Activated T-helper 1 cell treated with Interleukin-2 at 50 U/mL for 16 hours (primary cell): ENCODE measurements around the gene JOSD1.
A peak's percentile ranks its signal among the peaks of the same experiment; 100 is the strongest.

ENCODE experiments used
- DNase-seq: peaks from one replicate; pipeline ENCODE4 v3.0.0-alpha.2; 2020; ENCODE audit warnings: low read depth

JOSD1 gene

DNA sequence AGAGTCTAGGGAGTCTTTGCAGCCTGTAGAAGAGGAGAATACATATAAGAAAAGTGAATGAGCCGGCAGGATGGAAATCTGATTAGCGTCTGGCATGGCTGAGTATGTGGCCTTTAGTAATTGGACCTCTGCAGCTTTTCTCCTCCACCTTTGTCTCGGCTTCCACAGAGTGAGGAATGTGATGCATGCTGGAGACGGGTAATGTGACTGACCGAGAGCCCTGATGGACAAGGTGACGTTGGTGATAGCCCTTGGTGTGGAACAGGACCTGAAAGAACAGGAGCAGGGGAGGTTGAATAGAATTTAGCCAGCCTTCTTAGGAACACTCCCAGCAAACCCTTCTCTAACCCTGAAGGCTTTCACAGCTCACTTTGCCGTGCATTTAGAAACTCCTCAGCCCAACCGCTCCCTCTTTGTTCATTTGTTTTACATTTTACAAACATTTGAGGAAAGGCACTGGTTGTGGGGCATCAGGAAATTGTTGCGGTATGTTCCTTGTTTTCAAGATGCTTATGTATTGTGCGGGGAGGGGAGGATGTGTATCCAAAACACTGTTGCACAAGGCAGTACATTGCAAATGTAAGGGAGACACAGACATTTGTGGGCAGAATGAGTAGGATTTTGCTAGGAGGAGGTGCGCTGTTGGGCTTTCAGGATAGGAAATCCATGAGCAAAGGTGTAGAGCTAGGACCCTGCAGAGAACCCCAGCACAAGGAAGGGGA lies 11.9 kb upstream of the JOSD1 start:
- DNase-seq, result no peak

DNA sequence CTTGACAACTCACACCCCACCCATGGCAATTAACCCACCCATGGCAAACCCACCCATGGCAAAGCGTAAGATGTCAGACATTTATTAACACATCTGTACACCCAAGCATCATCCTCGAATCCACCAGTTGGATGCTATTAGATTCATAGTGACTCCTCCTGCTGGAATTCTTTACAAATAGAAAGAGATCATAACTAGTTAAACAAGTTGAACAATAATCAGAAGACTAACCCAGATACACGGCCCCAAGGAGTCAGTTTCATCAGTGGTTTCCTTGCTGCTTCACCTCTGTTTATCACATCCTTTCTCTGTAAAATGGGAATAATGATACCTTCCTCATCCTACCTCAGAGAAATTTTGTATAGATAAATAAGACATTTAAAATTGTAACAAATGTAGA lies 10.1 kb upstream of the JOSD1 start:
- DNase-seq, result no peak

DNA sequence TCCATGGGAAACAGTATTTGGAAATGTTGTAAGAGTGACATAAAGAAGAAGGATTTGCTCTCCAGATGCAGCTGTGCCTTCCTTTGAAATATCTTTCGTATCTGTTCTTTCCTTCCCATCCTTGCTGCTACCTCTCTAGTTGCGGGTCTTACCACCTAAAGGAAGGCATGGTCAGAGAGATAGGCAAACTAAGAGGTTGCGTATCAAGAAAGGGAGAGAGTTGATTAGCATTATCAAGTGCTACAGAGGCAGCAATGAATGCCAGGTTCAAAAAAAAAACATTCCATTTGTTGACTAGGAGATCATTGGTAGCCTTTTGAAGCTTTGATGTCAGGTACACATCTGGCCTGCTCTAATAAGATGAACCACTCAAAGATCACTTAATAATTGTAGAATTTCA lies 9.6 kb upstream of the JOSD1 start:
- DNase-seq, result no peak

DNA sequence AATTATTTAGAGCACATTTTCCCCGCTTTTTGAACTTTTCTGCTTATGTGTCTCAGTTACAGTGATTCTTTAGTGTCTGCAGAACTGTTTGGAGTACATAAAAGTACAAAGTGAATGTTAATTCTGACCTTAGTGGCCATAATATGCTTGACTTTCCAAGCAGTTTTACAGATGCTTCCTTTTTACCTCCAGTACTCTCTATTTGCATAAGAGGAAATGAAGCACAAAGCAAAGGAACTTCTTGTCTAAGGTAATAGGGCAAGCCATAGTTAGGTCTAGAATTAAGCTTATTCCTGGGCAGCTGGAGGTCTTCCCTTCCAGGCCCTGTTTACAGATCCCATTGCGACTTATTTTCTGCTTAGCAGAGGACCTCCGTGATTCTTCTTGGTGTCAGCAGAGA lies 8.6 kb upstream of the JOSD1 start:
- DNase-seq, result no peak

- no peak for DNase-seq
Observed at GRCh38 chr22:38707984-38708383, 7.2 kb upstream of the JOSD1 start.

GRCh38 chr22:38707346-38707745 lies 6.6 kb upstream of the JOSD1 start:
- DNase-seq, result no peak

- no peak for DNase-seq
Observed at GRCh38 chr22:38706901-38707195, 6.1 kb upstream of the JOSD1 start.

GRCh38 chr22:38706101-38706900 lies 5.6 kb upstream of the JOSD1 start:
- no peak for DNase-seq

DNA sequence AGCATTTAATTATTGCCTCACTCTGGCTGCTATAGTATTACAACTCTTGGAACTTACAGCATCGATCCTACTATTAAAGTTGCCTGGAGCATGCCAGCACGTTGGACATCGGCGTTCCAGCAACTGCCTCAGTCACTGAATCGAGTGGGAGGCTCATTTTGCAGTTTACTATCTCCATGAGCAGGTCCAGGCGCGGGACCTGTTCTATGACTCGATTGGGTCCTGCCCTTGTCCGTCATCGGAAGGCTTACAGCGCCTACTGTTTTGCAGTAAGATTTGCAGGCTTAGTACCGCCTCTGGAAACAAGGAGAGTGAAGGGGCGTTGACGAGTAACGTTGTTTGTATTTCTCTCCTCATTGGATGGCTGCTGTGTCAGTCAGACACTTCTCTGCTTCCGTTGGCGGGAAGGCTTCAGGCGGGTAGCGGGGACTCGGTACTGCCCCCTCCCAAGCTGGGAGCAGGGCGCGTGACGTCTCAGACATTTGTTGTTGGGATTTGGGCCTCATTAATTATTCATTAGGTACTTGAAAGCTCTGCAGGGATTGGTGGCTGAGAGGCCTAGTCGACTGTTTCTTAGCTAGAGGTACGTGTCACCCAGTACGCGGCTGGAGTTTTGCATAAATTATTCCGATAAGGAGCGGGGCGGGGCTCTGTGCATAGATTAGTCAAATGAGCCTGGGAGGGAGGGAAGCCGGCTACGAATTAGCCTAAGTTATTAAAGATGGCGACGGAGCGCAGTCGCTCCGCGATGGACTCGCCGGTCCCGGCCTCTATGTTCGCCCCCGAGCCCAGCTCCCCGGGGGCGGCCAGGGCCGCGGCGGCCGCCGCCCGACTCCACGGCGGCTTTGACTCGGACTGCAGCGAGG lies 4.7 kb upstream of the JOSD1 start, which contains the start of gene GTPBP1:
TSS of gene GTPBP1 (plus strand) at position 710 of the 866 bp plus-strand sequence. CDS start at position 722, 12 bp downstream.
- peak; percentile 93 for DNase-seq

DNA sequence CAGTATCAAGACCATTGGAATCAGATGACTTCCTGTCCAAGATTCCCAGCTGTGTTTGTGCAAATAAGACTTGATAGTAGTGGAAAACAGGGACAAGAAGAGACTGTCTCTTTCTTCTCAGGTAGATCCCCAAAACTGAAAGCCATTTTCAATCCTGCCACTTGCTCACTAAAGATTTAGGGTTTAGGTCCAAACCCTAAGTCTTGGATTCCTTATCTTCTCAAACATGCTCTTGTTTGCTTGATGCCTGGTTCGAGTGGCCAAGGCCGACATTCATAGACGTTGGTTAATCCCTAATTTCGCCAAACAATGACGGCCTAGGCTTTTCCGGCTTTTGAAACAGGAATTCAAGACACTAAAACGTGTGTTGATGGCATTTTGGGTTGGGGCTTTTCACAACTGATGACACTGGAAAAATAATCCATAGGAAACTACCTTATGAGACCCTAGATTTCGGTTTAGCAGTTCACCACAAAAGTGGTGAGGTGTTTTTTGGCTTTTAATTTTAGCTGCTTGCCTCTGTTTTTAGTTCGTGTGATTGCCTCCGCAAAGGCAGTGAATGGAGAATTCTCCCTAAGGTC lies 4.0 kb upstream of the JOSD1 start:
- no peak for DNase-seq

DNA sequence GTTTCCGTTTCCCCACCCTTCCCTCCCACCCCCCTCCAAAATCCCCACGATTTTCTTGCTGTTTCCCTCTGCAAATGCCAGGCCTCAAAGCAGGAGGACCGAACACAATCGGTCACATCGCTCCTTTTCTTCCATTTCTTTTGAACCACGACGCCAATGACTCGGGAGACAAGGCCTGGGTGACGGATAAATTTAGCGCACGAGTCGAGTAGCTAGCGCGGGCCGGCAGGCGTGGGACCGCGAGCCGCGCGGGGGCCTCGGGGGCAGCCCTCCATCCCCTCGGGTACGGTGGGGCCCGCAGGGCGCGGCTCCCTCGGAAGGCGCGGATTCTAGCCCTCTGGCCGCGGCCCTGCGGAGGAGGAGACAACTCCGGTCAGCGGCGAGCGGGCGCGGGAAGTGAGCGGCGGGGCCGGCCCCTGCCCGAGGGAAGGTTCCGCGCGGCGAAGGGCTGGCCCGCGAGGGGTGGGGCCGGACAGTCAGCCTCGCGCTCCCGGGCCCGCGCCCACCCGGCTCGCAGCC lies 414 bp downstream of the JOSD1 start:
- no peak for DNase-seq

- DNase-seq, result no peak
Observed at GRCh38 chr22:38699784-38700183, 959 bp downstream of the JOSD1 start.

- no peak for DNase-seq
Observed at GRCh38 chr22:38699143-38699542, 1.6 kb downstream of the JOSD1 start.

- DNase-seq, result no peak
Observed at GRCh38 chr22:38698407-38699094, 2.2 kb downstream of the JOSD1 start.

DNA sequence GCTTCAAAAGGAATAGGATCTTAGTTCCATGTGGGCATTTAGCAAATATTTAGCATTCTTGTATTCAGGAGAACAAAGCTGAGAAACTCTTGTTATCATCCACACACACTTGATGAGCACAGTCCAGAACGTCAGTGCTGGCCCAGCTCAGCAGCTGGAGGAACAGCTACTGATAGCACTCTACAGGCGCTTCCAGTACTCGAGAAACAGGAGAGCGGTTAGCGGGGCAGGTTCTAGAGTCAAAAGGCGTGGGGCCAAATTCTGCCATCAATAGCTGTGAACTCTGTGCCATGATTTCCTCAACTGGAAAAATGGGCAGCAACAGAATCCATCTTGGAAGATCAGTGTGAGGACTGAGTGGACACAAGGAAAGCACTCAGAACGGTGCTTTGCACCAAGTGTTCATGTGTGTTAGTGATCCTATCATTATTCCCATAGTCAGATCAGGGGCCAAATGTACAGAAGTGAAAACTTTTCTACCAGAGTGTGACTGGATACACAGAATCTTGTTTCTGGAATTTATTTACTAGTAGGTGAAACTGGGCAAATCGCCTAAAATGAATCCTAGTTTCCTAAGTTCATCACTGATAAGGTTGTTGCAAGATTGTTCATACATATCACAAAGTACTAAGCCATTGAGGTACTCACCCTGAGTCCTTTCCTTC lies 3.2 kb downstream of the JOSD1 start:
- DNase-seq, result no peak

- DNase-seq, result peak; percentile 18
Observed at GRCh38 chr22:38696606-38697424, 3.9 kb downstream of the JOSD1 start.

DNA sequence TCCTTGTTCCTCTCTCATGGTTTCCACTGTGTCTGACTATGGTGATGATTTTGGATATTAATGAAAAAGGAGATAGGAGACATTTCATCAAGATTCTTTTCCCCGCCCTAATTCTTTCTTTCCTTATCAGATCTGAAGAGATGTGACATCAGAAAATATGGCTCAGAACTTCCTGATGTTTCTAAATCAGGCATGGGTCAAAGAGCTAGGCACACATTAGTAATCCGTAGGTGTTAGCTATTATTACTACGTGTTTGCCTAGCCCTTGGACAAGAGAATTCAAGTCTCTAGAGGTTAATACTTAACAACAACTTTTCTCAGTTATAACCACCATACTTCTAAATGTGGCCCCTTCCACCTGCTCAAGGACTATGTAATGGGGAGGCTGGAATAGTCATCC lies 5.8 kb downstream of the JOSD1 start:
- DNase-seq, result no peak

GRCh38 chr22:38694049-38694448 lies 6.7 kb downstream of the JOSD1 start:
- no peak for DNase-seq

DNA sequence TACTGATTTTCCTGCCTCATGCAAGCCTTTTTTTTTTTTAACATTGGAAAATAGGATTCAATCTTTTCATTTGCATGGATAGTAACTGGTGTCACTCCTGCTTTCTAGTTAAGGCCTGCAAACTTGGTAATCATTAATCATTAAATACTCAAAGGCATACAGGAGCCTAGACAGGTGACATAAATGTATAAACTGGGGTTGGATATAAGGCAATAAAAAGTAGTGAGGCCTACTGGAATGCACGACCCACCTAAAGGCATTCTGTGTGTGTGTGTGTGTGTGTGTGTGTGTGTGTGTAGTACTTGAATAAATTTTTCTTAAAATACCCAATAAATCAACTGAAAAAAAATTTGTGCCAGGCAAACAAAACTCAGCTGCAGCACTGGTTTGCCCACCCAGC lies 11.1 kb downstream of the JOSD1 start:
- DNase-seq, result no peak

- DNase-seq, result no peak
Observed at GRCh38 chr22:38685761-38686160, 15.0 kb downstream of the JOSD1 start.
